Fibroblast of pulmonary artery (primary cell): ENCODE data around the gene ACP2.
A peak's percentile ranks its signal among the peaks of the same experiment; 100 is the strongest.

Experiments
- DNase-seq: peaks from one replicate; pipeline ENCODE4 v3.0.0-alpha.2; 2010; ENCODE audit warnings: low read depth
- H3K4me3 ChIP-seq: replicated peaks from 2 replicates; pipeline ENCODE4 v1.5.1; 2011; ENCODE audit warnings: low read depth, mild to moderate bottlenecking, control low read depth, low read length, moderate library complexity
- TF ChIP-seq, protein P1 (sequence below): IDR thresholded peaks from 2 replicates; pipeline ENCODE4 v1.5.1; 2011; ENCODE audit warnings: mild to moderate bottlenecking, control low read depth, low read length, inconsistent platforms; ENCODE audit errors: missing control alignments

Gene ACP2, protein sequence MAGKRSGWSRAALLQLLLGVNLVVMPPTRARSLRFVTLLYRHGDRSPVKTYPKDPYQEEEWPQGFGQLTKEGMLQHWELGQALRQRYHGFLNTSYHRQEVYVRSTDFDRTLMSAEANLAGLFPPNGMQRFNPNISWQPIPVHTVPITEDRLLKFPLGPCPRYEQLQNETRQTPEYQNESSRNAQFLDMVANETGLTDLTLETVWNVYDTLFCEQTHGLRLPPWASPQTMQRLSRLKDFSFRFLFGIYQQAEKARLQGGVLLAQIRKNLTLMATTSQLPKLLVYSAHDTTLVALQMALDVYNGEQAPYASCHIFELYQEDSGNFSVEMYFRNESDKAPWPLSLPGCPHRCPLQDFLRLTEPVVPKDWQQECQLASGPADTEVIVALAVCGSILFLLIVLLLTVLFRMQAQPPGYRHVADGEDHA

DNA sequence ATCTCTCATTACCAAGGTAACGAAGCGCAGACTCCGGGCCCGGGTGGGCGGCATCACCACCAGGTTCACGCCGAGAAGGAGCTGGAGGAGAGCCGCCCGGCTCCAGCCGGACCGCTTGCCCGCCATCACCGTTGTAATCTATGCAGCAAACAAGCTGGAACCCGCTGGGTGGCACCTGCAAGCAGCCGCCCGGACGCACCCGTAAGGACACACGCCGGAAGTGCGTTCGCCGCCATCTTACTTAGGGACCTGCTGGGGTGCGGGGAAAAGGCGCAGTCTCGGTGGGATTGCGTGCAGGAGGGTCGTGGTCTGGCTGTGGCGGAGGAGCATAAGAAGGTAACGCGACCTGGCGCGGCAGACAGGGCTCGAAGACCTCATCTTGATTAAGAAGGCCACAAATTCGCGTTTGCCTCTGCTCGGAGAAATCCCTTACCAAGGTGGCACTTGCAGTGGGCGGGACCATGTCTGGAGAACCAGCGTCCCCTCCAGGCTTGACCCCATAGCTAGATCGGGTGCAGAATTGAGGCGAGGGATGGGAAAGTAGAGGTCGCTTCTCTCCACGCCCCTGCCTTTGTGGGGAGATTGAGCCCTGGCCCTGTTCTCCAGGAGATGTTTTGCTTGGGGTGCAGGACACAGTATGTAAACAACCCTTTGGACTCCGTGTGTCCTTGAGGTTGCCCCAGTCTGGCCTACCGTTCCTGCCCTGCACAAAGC lies at the start of gene ACP2:
ACP2 (minus strand) TSS at position 151 of the 714 bp plus-strand sequence; CDS start at position 126, 25 bp downstream.
- TF ChIP-seq, protein P1, sequence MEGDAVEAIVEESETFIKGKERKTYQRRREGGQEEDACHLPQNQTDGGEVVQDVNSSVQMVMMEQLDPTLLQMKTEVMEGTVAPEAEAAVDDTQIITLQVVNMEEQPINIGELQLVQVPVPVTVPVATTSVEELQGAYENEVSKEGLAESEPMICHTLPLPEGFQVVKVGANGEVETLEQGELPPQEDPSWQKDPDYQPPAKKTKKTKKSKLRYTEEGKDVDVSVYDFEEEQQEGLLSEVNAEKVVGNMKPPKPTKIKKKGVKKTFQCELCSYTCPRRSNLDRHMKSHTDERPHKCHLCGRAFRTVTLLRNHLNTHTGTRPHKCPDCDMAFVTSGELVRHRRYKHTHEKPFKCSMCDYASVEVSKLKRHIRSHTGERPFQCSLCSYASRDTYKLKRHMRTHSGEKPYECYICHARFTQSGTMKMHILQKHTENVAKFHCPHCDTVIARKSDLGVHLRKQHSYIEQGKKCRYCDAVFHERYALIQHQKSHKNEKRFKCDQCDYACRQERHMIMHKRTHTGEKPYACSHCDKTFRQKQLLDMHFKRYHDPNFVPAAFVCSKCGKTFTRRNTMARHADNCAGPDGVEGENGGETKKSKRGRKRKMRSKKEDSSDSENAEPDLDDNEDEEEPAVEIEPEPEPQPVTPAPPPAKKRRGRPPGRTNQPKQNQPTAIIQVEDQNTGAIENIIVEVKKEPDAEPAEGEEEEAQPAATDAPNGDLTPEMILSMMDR, result peak; percentile 19
- peak; percentile 91 for DNase-seq
- H3K4me3 ChIP-seq, result peak within 1 kb of the TSS; percentile 95

DNA sequence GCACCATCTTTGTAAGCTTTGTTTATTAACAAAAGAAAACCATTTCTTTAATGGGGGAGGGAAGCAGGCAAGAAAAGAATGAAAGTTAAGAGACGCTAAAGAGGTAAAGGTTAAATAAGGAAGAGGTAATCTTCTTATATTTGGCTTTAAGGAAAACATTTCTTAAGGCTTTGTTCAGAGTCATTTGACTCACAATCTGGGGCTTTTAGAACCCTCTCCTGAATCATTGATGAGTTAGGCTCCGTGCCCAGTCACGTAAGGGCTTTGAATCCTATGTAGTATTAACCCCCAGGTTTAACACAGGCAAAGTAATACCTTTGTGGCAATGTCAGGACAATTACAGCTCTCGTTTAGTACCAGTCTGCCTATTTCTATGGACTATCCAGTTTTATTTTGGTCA lies 47.4 kb upstream of the ACP2 start:
- no peak for DNase-seq
- TF ChIP-seq, protein P1, result no peak
- no peak overlapping the region for H3K4me3 ChIP-seq

DNA sequence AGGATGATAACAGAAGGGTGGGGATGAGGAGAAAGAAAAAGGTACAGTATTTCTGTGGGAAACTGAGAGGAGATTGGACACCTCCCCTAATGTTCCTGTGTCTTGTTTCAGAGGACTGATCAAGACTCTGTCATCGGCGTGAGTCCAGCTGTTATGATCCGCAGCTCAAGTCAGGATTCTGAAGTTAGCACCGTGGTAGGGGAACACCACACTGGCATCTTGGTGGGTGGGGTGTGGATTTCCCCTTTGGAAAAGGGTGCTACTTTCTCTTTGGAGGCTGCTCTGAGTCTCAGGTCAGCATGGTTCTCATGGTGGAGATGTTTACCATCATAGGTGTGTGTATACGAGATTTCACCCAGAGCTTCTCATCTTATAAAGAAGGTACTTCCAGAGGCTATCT lies 46.8 kb upstream of the ACP2 start:
- H3K4me3 ChIP-seq, result no peak overlapping the region
- TF ChIP-seq, protein P1, result no peak
- DNase-seq, result no peak

DNA sequence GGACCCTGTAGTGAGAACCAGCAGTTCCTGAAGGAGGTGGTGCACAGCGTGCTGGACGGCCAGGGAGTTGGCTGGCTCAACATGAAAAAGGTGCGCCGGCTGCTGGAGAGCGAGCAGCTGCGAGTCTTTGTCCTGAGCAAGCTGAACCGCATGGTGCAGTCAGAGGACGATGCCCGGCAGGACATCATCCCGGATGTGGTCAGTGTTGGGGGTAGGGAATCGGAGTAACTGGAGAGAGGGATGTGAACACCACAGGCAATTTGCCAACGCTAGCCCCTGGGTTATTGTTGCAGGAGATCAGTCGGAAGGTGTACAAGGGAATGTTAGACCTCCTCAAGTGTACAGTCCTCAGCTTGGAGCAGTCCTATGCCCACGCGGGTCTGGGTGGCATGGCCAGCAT lies 41.2 kb upstream of the ACP2 start:
- DNase-seq, result no peak
- TF ChIP-seq, protein P1, result no peak

DNA sequence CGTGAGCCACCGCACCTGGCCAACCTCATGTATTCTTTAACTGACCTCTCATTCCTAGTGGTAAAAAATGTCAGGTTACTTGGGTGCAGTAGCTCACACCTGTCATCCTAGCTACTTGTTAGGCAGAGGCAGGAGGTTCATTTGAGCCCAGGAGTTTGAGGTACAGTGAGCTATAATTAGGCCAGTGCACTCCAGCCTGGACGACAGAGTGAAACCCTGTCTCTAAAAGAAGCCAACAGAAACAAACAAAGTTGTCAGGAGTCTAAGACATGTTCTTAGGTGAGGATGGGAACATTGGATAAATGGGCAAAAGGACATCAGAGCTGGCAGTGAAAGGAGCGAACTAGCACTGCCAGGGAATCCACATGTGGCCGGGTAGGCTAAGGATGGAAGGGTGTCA lies 39.5 kb upstream of the ACP2 start:
- no peak for DNase-seq

More for the DNA sequence above, 41.2 kb upstream of the ACP2 start:
- H3K4me3 ChIP-seq, result no peak overlapping the region

DNA sequence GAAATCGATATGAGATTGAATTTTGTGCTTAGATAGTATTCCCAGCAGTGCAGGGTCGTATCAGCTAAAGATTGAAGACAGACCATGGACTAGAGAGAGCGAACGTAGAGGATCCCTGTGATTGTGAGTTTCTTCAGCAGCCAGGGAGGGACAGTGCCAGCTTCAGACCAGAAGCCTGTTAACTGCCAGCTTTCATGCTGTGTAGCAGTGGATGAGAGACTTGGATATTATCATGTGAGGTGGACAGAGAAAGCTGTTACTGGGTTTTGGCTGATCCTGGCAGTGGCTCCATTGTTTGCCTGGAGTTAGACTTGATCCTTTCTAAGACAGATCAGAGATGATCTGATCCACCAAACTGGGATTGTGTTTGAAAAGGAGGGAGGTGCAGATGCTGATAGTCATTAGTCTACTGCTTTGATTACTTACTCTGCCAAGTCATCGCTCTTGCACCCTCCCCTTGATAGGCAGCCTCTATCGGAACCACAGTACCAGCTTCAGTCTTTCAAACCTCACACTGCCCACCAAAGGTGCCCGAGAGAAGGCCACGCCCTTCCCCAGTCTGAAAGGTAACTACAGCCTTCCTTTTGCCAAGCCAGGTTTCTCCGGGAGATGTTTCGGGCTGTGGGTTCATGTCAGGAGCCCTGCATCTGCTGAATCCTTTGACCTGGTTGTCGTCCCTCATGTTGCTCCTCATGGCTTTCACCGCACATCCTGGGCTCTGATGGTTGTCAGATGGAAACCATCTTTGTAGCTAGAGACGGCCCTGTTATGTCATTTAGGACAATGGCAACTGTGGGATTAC lies 37.6 kb upstream of the ACP2 start:
- no peak overlapping the region for H3K4me3 ChIP-seq
- TF ChIP-seq, protein P1, result no peak
- no peak for DNase-seq

More for the DNA sequence above, 39.5 kb upstream of the ACP2 start:
- no peak overlapping the region for H3K4me3 ChIP-seq
- TF ChIP-seq, protein P1, result no peak
